NB4 (cell line): Measurements from ENCODE around the gene COMMD8.

Source experiments
- DNase-seq: peaks from one replicate; pipeline ENCODE4 v3.0.0; 2010; ENCODE audit warnings: low read depth
- H3K4me3 ChIP-seq: one replicate; pipeline ENCODE4 v1.5.1; 2011; ENCODE audit warnings: mild to moderate bottlenecking, low read depth, low read length, moderate library complexity
- MYC ChIP-seq: IDR thresholded peaks from 2 replicates; pipeline ENCODE4 v1.6.1; 2011; ENCODE audit warnings: low read depth, low read length
- POLR2A ChIP-seq: IDR thresholded peaks from 2 replicates; pipeline ENCODE4 v1.6.1; 2011; ENCODE audit warnings: mild to moderate bottlenecking; ENCODE audit not compliant: insufficient read length; ENCODE audit errors: extremely low read depth
- TF ChIP-seq, protein P1 (sequence below): IDR thresholded peaks from one replicate; pipeline ENCODE4 v1.5.1; 2012; ENCODE audit warnings: low read depth, low read length
- TF ChIP-seq, protein P2 (sequence below): IDR thresholded peaks from 2 replicates; pipeline ENCODE4 v1.6.1; 2011; ENCODE audit warnings: low read depth, low read length

The COMMD8 gene

DNA sequence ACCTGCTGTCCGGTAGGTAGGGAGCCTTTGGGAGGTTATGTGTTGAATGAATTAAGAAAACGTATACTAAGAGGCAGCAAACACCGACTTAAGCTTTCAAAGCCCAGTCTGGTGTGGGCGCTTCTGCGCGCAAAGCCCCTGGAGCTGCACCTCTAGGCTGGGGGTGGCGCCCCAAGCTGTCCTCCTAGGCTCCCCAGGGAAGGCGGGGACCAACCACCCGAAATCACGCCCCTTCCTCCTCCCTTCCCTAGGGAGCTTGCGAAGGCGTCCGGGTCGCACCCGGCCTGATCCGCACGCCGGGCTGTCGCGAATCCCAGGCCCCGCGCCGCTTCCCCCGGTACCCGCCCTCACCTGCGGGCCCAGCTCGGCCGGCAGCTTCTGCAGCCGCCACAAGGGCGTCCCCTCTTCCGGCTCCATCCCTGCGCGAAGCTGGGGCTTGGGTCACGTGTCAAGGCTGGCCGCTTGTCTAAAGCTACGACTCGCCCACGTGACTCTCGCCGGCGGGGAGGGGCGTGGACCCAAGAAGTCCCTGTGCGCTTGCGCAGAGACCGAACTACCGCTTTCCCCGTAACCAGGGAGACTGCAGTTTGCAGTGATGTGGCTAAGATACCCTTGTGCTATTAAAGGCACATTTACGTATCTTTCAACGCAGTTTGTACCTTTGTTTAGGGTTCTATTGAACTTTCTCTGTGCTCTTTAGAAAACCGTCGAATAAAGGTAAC is at the start of gene COMMD8:
COMMD8 (minus strand) TSS at position 468 of the 722 bp plus-strand sequence; CDS start at position 417, 51 bp downstream.
- TF ChIP-seq MYC (peak; percentile 17; the same call in 1 of the 2 replicates), POLR2A (peak; percentile 66)
- TF ChIP-seq, protein P1, sequence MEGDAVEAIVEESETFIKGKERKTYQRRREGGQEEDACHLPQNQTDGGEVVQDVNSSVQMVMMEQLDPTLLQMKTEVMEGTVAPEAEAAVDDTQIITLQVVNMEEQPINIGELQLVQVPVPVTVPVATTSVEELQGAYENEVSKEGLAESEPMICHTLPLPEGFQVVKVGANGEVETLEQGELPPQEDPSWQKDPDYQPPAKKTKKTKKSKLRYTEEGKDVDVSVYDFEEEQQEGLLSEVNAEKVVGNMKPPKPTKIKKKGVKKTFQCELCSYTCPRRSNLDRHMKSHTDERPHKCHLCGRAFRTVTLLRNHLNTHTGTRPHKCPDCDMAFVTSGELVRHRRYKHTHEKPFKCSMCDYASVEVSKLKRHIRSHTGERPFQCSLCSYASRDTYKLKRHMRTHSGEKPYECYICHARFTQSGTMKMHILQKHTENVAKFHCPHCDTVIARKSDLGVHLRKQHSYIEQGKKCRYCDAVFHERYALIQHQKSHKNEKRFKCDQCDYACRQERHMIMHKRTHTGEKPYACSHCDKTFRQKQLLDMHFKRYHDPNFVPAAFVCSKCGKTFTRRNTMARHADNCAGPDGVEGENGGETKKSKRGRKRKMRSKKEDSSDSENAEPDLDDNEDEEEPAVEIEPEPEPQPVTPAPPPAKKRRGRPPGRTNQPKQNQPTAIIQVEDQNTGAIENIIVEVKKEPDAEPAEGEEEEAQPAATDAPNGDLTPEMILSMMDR: no peak
- TF ChIP-seq, protein P2, sequence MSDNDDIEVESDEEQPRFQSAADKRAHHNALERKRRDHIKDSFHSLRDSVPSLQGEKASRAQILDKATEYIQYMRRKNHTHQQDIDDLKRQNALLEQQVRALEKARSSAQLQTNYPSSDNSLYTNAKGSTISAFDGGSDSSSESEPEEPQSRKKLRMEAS: peak; percentile 100
- peak within 1 kb of the TSS; percentile 78 for H3K4me3 ChIP-seq
- DNase-seq: peak; percentile 96

DNA sequence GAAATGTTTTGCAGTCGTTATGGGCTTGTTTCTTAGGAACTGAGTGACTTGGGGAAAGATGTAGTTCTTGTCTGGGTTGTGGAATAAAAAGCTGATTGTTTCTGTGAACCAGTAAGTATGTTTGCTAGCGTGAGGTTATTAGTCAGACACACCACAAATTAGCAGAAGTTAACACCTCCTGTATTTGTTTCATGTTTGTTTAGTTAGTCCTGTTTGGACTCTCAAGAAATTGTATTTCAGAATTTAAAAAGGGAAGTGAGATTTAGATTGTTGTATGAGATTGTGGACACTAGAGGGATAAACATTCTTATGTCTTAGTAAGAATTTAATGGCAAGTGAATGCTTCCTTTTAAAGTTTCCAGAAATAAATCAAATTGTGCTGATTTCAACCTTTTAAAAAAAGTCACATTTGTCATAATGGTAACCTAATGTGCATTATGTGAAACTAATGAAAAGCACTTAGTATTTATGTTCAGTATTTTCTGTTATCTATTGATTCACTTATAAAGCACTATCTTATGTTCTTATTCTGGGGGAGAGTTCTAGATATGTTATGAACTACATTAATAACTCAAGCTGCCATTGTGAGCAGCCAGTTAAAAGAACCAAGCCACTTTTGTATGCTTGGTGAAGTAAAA is 47.1 kb upstream of the COMMD8 start:
- no peak for TF ChIP-seq POLR2A
- TF ChIP-seq MYC: no peak
- TF ChIP-seq, protein P2: no peak
- TF ChIP-seq, protein P1: no peak

DNA sequence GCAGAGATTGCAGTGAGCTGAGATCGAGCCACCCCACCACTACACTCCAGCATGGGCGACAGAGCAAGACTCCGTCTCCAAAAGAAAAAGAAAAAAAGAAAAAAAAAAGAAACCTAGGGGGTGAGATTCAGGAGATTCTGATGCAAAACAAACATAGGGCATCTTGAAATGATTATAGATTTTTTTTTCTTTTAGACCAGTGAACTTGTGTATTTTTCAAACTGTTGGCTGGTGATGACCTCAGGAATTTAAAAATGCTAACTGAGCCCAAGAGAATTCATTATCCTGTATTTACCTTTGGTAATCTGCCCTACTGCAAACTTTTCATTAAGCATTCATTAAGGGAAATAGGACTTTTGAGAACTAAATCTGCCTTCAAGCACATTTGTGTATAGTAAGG is 42.2 kb upstream of the COMMD8 start:
- no peak overlapping the region for H3K4me3 ChIP-seq
- DNase-seq: no peak
- no peak for TF ChIP-seq MYC
- TF ChIP-seq, protein P2: no peak
- TF ChIP-seq, protein P1: no peak
- no peak for TF ChIP-seq POLR2A

More for the DNA sequence above, 47.1 kb upstream of the COMMD8 start:
- peak; percentile 37 for DNase-seq
- H3K4me3 ChIP-seq: no peak overlapping the region

DNA sequence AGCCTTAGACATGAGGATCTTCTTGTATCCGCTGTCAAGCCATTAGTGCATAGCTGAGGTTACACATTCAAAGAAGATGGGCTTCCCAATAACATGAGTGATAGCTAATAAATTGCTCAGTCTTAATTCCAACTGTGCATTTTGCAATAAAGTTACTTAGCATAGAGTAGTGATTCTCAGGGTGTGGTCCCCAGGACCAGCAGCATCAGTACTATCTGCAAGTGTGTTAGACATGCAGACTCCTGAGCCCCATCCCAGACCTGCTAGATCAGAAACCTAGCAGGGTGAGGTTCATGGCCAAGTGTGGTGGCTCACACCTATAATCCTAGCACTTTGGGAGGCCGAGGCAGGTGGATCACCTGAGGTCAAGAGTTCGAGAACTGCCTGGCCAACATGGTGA is 41.6 kb upstream of the COMMD8 start:
- no peak overlapping the region for H3K4me3 ChIP-seq
- no peak for TF ChIP-seq POLR2A
- TF ChIP-seq MYC: no peak
- TF ChIP-seq, protein P2: no peak
- TF ChIP-seq, protein P1: no peak

DNA sequence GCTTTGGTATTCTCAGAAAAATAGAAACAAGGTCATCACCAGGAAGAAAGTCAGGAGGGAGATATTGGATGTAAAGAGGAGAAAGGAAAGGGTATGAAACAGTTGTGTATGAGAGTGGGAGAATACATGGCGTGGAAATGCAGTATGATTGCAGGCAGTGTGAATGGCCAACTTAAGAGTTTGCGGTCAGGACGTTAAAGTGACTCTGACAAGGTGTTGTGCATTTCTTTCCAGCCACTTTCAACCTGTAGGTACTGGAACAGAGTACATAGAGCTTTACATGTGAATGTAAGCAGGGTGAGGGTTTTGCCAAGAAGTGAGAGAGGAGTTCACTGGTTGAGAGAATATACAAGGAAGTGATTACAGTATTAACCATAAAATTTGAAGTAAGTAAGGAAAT is 37.3 kb upstream of the COMMD8 start:
- TF ChIP-seq, protein P1: no peak
- no peak for DNase-seq
- no peak overlapping the region for H3K4me3 ChIP-seq

More for the DNA sequence above, 41.6 kb upstream of the COMMD8 start:
- DNase-seq: no peak
